GM12891 (cell line): ENCODE results near the gene YBX2.

ENCODE experiments used
- POLR2A ChIP-seq: IDR thresholded peaks from 2 replicates; pipeline ENCODE4 v1.6.1; 2011; ENCODE audit warnings: low read depth, low read length, control low read depth
- POLR2AphosphoS5 ChIP-seq: IDR thresholded peaks from 2 replicates; pipeline ENCODE4 v1.6.1; 2011; ENCODE audit warnings: low read depth, low read length, control low read depth
- POU2F2 ChIP-seq: IDR thresholded peaks from 2 replicates; pipeline ENCODE4 v1.6.1; 2011; ENCODE audit warnings: low read depth, mild to moderate bottlenecking, control low read depth, low read length, moderate library complexity
- SPI1 ChIP-seq: IDR thresholded peaks from 2 replicates; pipeline ENCODE4 v1.6.1; 2011; ENCODE audit warnings: low read depth, low read length, control low read depth
- TAF1 ChIP-seq: IDR thresholded peaks from 2 replicates; pipeline ENCODE4 v1.6.1; 2011; ENCODE audit warnings: low read depth, low read length, control low read depth

- TF ChIP-seq SPI1 (no peak), POLR2A (no peak), POLR2AphosphoS5 (no peak), TAF1 (no peak), POU2F2 (no peak)
These were observed 1.3 kb downstream of the YBX2 start for GRCh38 chr17:7293159-7293558.
